Keratinocyte (primary cell): Measurements from ENCODE around the gene CA11. TPM values are rescaled to one million over a fixed set of nuclear protein-coding genes. Genes with fewer than 3 reads are reported as not detected.
A peak's percentile ranks its signal among the peaks of the same experiment; 100 is the strongest.

Experiments used
- DNase-seq: peaks from one replicate; pipeline ENCODE4 v3.0.0-alpha.2; 2011; ENCODE audit warnings: low read depth, missing footprints, low spot score
- FAIRE-seq: peaks from 2 replicates; lab custom pipeline; 2011; peaks lifted over from hg19 to GRCh38; lab: Jason Lieb, UNC
- H2AFZ ChIP-seq: 2 replicates; pipeline ENCODE4 v1.6.0; 2012; ENCODE audit warnings: low read length, control low read depth, inconsistent platforms; ENCODE audit not compliant: control insufficient read depth
- H3K27ac ChIP-seq: 2 replicates; pipeline ENCODE4 v1.5.1; 2011; ENCODE audit warnings: low read length; ENCODE audit not compliant: control insufficient read depth, insufficient read depth
- H3K27me3 ChIP-seq: 3 replicates; pipeline ENCODE4 v1.6.0; 2011; ENCODE audit warnings: low read length; ENCODE audit not compliant: control insufficient read depth, insufficient read depth; ENCODE audit errors: extremely low read depth
- H3K36me3 ChIP-seq, 2 experiments: 2 replicates in 1 of 2; 3 replicates in 1 of 2; pipeline ENCODE4 v1.5.1; 2011; ENCODE audit warnings: low read length in 2 of 2, mild to moderate bottlenecking in 1 of 2; ENCODE audit not compliant: control insufficient read depth in 2 of 2, insufficient read depth in 2 of 2; ENCODE audit errors: extremely low read depth in 1 of 2
- H3K4me1 ChIP-seq: 3 replicates; pipeline ENCODE4 v1.5.1; 2011; ENCODE audit warnings: low read length; ENCODE audit not compliant: control insufficient read depth, insufficient read depth; ENCODE audit errors: extremely low read depth
- H3K4me2 ChIP-seq: 3 replicates; pipeline ENCODE4 v1.6.0; 2011; ENCODE audit warnings: low read depth, low read length; ENCODE audit not compliant: control insufficient read depth, insufficient read depth; ENCODE audit errors: extremely low read depth
- H3K4me3 ChIP-seq, 3 experiments: fragments of 200-600 bp in 1 of 3; sonication (generic) in 1 of 3; 2 replicates in 2 of 3; 3 replicates in 1 of 3; pipeline ENCODE4 v1.5.1; 2011 to 2016; ENCODE audit warnings: low read length in 3 of 3, mild to moderate bottlenecking in 3 of 3, control low read depth in 2 of 3, inconsistent platforms in 1 of 3, low read depth in 1 of 3, mixed read lengths in 1 of 3, mixed run types in 1 of 3, moderate library complexity in 1 of 3; ENCODE audit not compliant: control insufficient read depth in 2 of 3, insufficient read depth in 2 of 3; ENCODE audit errors: extremely low read depth in 1 of 3
- H3K79me2 ChIP-seq: 2 replicates; pipeline ENCODE4 v1.6.0; 2012; ENCODE audit warnings: low read length; ENCODE audit not compliant: control insufficient read depth, insufficient read depth
- H3K9ac ChIP-seq: 3 replicates; pipeline ENCODE4 v1.6.0; 2011; ENCODE audit warnings: low read length; ENCODE audit not compliant: control insufficient read depth, insufficient read depth; ENCODE audit errors: extremely low read depth
- H3K9me1 ChIP-seq: 3 replicates; pipeline ENCODE4 v1.6.0; 2011; ENCODE audit warnings: low read length; ENCODE audit not compliant: control insufficient read depth, insufficient read depth; ENCODE audit errors: extremely low read depth
- H3K9me3 ChIP-seq: 2 replicates; pipeline ENCODE4 v1.5.1; 2012; ENCODE audit warnings: low read depth, low read length; ENCODE audit not compliant: control insufficient read depth
- H4K20me1 ChIP-seq: 3 replicates; pipeline ENCODE4 v1.6.0; 2011; ENCODE audit warnings: low read length; ENCODE audit not compliant: control insufficient read depth, insufficient read depth; ENCODE audit errors: extremely low read depth
- CTCF ChIP-seq, 3 experiments: IDR thresholded peaks in 1 of 3; conservative IDR thresholded peaks in 1 of 3; optimal IDR thresholded peaks in 1 of 3; 2 replicates in 2 of 3; 3 replicates in 1 of 3; pipeline versions ENCODE3 to v1.5.1; 2011; ENCODE audit warnings: low read length in 3 of 3, mild to moderate bottlenecking in 3 of 3, moderate library complexity in 2 of 3, control low read depth in 1 of 3, inconsistent platforms in 1 of 3; ENCODE audit not compliant: insufficient read depth in 2 of 3; ENCODE audit errors: extremely low read depth in 1 of 3
- EZH2 ChIP-seq: IDR thresholded peaks from one replicate; pipeline ENCODE4 v1.6.1; 2012; ENCODE audit warnings: inconsistent platforms, mild to moderate bottlenecking, low read length, moderate library complexity
- dilution Hi-C: fragments of 300-500 bp; cut with MboI; formaldehyde crosslinking; loops from one replicate; pipeline ENCODE4 v1.7.0; 2020; ENCODE audit warnings: low sequenced_read_pairs; ENCODE audit not compliant: extremely low pct_ligation_motif_present
- polyA plus RNA-seq, 5 experiments: library from polyadenylated mRNA; depleted of rRNA in 3 of 5; stranded (reverse) in 3 of 5; stranded (forward) in 1 of 5; unstranded in 1 of 5; fragments of >200 nt; gene quantifications; 1 replicate in 1 of 5; 2 replicates in 3 of 5; 3 replicates in 1 of 5; pipeline versions ENCODE4 v1.2.1 to v1.2.3, GENCODE V29; 2011 to 2012; ENCODE audit warnings: missing spikeins in 2 of 5, low read depth in 1 of 5, low replicate concordance in 1 of 5

CA11 gene
- polyA plus RNA-seq, 1 donor (not counting 4 experiments of a cell fraction or from before 2014, with no cell fraction given), result 1.6 TPM

- Histone ChIP-seq H3K27me3 (no peaks in the 10 kb centered on the region), H3K79me2 (peaks cover 39% of the 10 kb centered on the region), H3K36me3 (peaks cover 20 to 36% of the 10 kb centered on the region in 2 experiments), H3K9ac (peak overlapping the region; percentile 98), H3K27ac (no peak overlapping the region), H3K4me1 (peaks cover 40% of the 10 kb centered on the region), H2AFZ (no peak overlapping the region), H3K9me1 (peaks cover 5% of the 10 kb centered on the region), H3K9me3 (no peaks in the 10 kb centered on the region), H3K4me3 (peak overlapping the region in 1 of 3 experiments; percentile 19), H4K20me1 (peaks cover 32% of the 10 kb centered on the region), H3K4me2 (peak overlapping the region; percentile 95)
- no peak for DNase-seq
- no peak for TF ChIP-seq CTCF (optimal IDR thresholded peaks at IDR 0.05 in 1 of 3, IDR thresholded peaks at IDR 0.05 in 1 of 3, conservative IDR thresholded peaks at IDR 0.05 in 1 of 3; ENCODE audit: extremely low read depth in 1 of 3, insufficient read depth in 2 of 3, low read length in 3 of 3)
- no peak for TF ChIP-seq EZH2
- no peak for FAIRE-seq
- dilution Hi-C loops, result no loop called here
Measured at GRCh38 chr19:48616041-48616436, 29.9 kb downstream of the CA11 start.

GRCh38 chr19:48615231-48616040 lies 30.6 kb downstream of the CA11 start:
- Histone ChIP-seq H3K9ac (peak overlapping the region; percentile 98), H2AFZ (no peak overlapping the region), H3K79me2 (peaks cover 39% of the 10 kb centered on the region), H3K4me1 (peaks cover 40% of the 10 kb centered on the region), H3K4me3 (peak overlapping the region in 1 of 3 experiments; percentile 19), H3K9me3 (no peaks in the 10 kb centered on the region), H3K27ac (no peak overlapping the region), H3K27me3 (no peaks in the 10 kb centered on the region), H3K36me3 (peaks cover 20 to 36% of the 10 kb centered on the region in 2 experiments), H4K20me1 (peaks cover 32% of the 10 kb centered on the region), H3K9me1 (peaks cover 5% of the 10 kb centered on the region), H3K4me2 (peak overlapping the region; percentile 95)
- no peak for DNase-seq
- dilution Hi-C loops, result no loop called here
- FAIRE-seq, result no peak
- TF ChIP-seq CTCF (optimal IDR thresholded peaks at IDR 0.05 in 1 of 3, IDR thresholded peaks at IDR 0.05 in 1 of 3, conservative IDR thresholded peaks at IDR 0.05 in 1 of 3; ENCODE audit: extremely low read depth in 1 of 3, insufficient read depth in 2 of 3, low read length in 3 of 3), result no peak
